ENCODE results near the gene CDK5RAP2. TPM values are rescaled to one million over a fixed set of nuclear protein-coding genes. Genes with fewer than 3 reads are reported as not detected.

Gene CDK5RAP2
- total RNA-seq, 1 donor from 2014 or later: 63.6 TPM

GRCh38 chr9:120603591-120603990 lies 23.6 kb upstream of the CDK5RAP2 start:
- Histone ChIP-seq H3K36me3 (peaks cover 32% of the 10 kb centered on the region), H3K27me3 (ENCODE audit: low read depth) (no peaks in the 10 kb centered on the region), H3K4me1 (no peaks in the 10 kb centered on the region), H3K4me3 (no peak overlapping the region), H3K9me3 (replicated peaks) (no peaks in the 10 kb centered on the region), H3K27ac (replicated peaks) (no peak overlapping the region)
- DNase-seq: no peak
- intact Hi-C loops (cut with micrococcal nuclease): no loop called here
- no peak for TF ChIP-seq CTCF (IDR thresholded peaks at IDR 0.05; ENCODE audit: borderline replicate concordance)

- H3K36me3 ChIP-seq: peaks cover 32% of the 10 kb centered on the region
- TF ChIP-seq CTCF (IDR thresholded peaks at IDR 0.05; ENCODE audit: borderline replicate concordance): no peak
- H3K4me1 ChIP-seq: no peaks in the 10 kb centered on the region
- no peak overlapping the region for H3K4me3 ChIP-seq
- no peak overlapping the region for H3K27ac ChIP-seq (replicated peaks)
- intact Hi-C loops (cut with micrococcal nuclease): no loop called here
- DNase-seq: no peak
- no peaks in the 10 kb centered on the region for H3K9me3 ChIP-seq (replicated peaks)
- H3K27me3 ChIP-seq (ENCODE audit: low read depth): no peaks in the 10 kb centered on the region
Observed at GRCh38 chr9:120603010-120603409, 23.0 kb upstream of the CDK5RAP2 start.

- intact Hi-C loops (cut with micrococcal nuclease): no loop called here
- no peak for TF ChIP-seq CTCF (IDR thresholded peaks at IDR 0.05; ENCODE audit: borderline replicate concordance)
- DNase-seq: no peak
Observed at GRCh38 chr9:120593955-120594277, 13.9 kb upstream of the CDK5RAP2 start.

GRCh38 chr9:120593250-120593954 lies 13.4 kb upstream of the CDK5RAP2 start:
- Histone ChIP-seq H3K27ac (replicated peaks) (no peak overlapping the region), H3K36me3 (no peaks in the 10 kb centered on the region), H3K4me1 (no peaks in the 10 kb centered on the region), H3K9me3 (replicated peaks) (peaks cover 5% of the 10 kb centered on the region), H3K4me3 (no peak overlapping the region), H3K27me3 (ENCODE audit: low read depth) (no peaks in the 10 kb centered on the region)
- intact Hi-C loops (cut with micrococcal nuclease): no loop called here
- DNase-seq: no peak
- no peak for TF ChIP-seq CTCF (IDR thresholded peaks at IDR 0.05; ENCODE audit: borderline replicate concordance)

More at GRCh38 chr9:120593955-120594277, 13.9 kb upstream of the CDK5RAP2 start:
- H3K36me3 ChIP-seq: no peaks in the 10 kb centered on the region
- no peaks in the 10 kb centered on the region for H3K4me1 ChIP-seq
- peaks cover 5% of the 10 kb centered on the region for H3K9me3 ChIP-seq (replicated peaks)
- H3K27ac ChIP-seq (replicated peaks): no peak overlapping the region
- no peaks in the 10 kb centered on the region for H3K27me3 ChIP-seq (ENCODE audit: low read depth)
- H3K4me3 ChIP-seq: no peak overlapping the region

GRCh38 chr9:120592210-120592609 lies 12.2 kb upstream of the CDK5RAP2 start:
- Histone ChIP-seq H3K4me1 (peaks cover 3% of the 10 kb centered on the region), H3K36me3 (no peaks in the 10 kb centered on the region), H3K27me3 (ENCODE audit: low read depth) (no peaks in the 10 kb centered on the region), H3K9me3 (replicated peaks) (peaks cover 5% of the 10 kb centered on the region), H3K4me3 (no peak overlapping the region), H3K27ac (replicated peaks) (no peak overlapping the region)
- TF ChIP-seq CTCF (IDR thresholded peaks at IDR 0.05; ENCODE audit: borderline replicate concordance): no peak
- intact Hi-C loops (cut with micrococcal nuclease): no loop called here
- DNase-seq: no peak
